HG03060 (cell line): ENCODE results near the gene TUFT1.
"Not testable (repeated sequence)": the region's sequence is repeated elsewhere in the genome, so short reads cannot be mapped to it uniquely, and the experiment has no call there.

Experiments
- ATAC-seq: cut with Tn5 transposase; IDR thresholded peaks from one replicate; pipeline ENCODE4 v1.9.1; 2021; ENCODE audit warnings: low read depth, moderate number of reproducible peaks; ENCODE audit not compliant: unreplicated experiment

TUFT1 gene

DNA sequence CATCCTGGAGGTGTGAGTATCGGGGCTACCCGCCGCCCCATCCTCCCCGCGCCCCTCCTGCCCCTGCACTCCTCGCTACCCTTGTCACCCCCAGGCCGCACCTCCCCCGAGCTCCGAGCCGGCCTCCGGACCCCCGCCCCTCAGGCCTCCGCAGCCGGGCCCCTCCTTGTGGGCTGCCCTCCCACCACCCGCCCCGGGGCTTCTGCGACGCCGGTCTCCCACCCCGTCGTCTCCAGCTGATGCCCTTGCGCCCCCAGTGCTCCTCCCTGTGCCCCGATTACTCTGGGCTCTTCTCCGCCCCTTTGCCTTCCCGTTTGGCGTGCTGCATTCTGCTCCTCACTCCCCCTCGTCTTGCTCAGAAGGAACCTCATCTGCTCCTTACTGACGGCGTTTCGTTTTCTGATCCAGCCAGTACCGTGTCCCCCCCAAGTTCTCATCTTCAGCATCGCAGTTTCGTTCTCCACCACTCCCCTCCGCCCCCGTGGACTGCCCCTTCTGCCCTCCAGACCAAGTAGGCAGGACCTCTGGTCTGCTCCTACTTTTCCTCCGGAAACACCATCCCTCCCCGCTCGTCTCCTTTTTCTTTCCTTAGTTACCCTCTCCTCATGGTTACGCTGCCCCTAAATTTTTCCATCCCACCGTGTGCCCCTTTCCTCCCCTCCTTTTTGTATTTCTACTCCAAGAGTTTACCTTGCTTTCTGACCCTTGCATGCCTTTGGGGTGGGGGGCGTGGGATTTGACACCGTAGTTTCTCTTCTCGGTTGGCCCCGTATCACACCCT lies 72.6 kb downstream of the TUFT1 start:
- no peak for ATAC-seq

- no peak for ATAC-seq
Measured at GRCh38 chr1:151613282-151613780, 73.2 kb downstream of the TUFT1 start.

DNA sequence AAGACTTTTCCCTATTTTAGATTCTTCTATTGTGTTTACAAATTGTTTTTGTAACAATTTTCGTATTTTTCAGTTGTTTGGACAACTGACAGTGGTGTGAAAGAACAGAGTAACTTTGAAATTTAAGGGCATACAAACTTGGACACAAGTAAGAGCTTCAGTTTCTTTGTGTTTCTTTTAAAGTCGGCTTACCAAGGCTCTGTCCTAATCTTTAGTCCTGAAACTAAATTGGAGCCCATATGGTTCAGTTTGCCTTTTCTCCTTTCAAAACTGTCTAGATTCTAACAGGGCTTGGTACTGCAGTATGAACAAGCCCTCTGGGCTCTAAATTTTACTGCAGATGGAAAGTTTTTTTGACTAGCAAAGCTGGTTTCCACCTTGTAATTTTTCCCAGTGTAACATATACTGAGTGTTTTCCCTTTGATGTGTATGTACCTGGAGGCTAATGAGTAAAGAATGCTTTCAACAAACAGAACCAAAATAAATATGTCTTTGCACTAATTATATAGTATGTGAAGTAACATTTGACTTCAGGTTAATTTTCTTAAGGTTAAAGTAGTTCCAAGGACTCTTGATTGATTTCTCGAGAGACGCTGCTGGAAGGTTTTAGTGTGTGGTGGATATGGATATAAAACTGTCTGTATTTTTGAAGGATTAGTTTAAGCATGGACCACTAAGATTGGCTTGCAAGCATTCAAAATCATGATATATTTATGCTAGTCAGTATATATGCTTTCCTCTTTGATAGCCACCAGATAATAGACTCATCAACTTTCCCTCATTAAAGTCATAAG lies 75.8 kb downstream of the TUFT1 start:
- no peak for ATAC-seq

GRCh38 chr1:151616505-151616849 lies 76.4 kb downstream of the TUFT1 start:
- no peak for ATAC-seq

DNA sequence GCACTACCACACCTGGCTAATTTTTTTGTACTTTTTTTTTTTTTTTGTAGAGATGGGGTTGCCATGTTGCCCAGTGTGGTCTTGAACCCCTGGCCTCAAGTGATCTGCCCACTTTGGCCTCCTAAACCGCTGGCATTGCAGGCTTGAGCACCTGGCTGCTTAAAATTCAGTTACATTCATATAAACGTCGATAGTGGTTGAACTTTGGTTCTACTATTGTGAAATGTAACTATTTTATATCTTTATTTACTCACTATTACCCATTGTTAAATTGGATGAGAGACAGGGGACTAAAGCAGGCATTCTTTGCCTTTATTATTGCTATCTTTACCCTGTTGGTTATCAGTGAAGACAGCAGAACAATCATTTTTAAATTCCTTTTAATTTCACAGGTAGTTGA lies 77.9 kb downstream of the TUFT1 start:
- ATAC-seq = no peak

GRCh38 chr1:151618470-151618869 lies 78.4 kb downstream of the TUFT1 start:
- ATAC-seq = no peak

GRCh38 chr1:151618996-151619395 lies 78.9 kb downstream of the TUFT1 start:
- not testable (repeated sequence) for ATAC-seq

GRCh38 chr1:151619489-151620093 lies 79.5 kb downstream of the TUFT1 start:
- no peak for ATAC-seq

- ATAC-seq = no peak
Measured at GRCh38 chr1:151620286-151620685, 80.2 kb downstream of the TUFT1 start.

DNA sequence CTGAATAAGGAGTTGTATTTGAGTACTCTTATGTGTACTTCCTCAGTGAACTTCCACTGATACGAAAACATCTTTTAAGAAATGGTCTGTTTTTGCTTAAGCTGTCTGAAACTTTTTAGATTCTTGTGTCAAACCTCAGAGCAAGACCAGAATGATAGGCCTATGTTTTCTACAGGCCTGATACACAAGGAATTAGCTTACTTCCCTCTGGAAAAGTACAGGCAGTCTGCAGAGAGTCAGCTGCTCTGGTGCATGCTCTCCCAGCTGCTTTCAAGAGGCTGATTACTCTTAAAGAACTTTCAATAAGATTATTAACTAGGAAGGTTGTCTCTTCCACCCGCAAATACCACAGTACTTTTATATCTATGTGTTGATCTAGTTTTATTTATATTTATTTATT lies 81.2 kb downstream of the TUFT1 start:
- no peak for ATAC-seq

- ATAC-seq = no peak
Measured at GRCh38 chr1:151624783-151625182, 84.7 kb downstream of the TUFT1 start.

DNA sequence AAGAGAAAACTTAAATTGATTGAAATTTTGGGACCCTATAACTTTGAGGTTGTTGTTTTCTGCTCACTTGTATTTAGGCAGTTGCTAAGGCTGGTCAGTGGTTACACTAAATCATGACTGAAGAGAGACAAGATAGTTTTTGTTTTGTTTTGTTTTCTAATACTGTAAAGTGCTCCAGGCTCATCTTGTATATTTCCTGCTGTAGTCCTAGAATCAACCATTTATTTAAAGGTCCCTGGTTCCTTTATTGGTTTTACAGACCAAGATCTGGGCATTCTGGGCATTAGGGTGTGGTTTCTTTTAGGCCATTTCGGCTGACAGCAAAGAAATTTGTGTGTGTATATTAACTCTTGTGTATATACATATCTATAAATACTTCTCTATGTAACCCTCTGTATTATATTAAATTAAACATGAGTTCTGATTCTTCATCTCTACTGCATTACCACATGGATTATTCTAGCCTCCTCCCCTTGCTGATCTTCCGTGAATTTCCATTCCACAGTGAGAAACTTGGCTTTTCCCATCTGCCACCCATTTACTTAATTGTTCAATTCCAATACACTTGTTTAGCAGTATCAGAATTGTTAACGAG lies 86.7 kb downstream of the TUFT1 start:
- no peak for ATAC-seq

DNA sequence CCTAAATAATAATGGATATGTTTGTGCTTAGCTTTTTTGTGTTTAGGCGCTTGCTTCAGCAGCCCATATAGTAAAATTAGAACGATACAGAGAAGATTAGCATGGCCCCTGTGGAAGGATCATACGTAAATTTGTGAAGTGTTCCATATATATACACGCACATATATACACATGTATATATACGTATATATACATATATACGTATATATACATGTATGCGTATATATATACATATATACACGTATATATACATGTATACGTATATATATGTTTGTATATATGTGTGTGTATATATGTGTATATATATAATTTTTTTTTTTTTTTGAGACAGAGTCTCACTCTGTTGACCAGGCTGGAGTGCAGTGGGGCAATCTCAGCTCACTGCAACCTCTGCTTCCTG lies 89.2 kb downstream of the TUFT1 start:
- ATAC-seq = no peak
